ENCODE measurements around the gene PTPRF.

DNA sequence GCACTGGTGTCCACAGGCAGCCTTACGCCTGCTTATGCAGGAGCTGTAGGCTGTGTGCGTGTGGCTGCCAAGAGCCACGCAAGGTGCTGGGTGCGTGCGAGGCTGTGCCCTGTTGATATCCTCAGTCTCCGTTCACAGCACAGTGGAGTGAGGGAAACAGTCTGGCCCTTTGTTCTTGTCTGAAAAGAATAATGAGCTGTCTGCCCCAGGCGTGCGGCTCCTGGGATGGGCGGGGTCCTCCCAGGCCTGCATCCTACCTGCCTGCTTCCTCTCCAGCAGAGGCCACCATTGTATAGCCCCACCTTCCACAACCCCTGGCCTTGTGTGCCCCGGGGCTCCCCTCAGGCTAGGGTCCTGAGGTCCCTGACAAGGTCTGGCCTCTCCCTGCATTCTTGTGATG, 72.3 kb downstream of the PTPRF start:
- TF ChIP-seq, protein P1, sequence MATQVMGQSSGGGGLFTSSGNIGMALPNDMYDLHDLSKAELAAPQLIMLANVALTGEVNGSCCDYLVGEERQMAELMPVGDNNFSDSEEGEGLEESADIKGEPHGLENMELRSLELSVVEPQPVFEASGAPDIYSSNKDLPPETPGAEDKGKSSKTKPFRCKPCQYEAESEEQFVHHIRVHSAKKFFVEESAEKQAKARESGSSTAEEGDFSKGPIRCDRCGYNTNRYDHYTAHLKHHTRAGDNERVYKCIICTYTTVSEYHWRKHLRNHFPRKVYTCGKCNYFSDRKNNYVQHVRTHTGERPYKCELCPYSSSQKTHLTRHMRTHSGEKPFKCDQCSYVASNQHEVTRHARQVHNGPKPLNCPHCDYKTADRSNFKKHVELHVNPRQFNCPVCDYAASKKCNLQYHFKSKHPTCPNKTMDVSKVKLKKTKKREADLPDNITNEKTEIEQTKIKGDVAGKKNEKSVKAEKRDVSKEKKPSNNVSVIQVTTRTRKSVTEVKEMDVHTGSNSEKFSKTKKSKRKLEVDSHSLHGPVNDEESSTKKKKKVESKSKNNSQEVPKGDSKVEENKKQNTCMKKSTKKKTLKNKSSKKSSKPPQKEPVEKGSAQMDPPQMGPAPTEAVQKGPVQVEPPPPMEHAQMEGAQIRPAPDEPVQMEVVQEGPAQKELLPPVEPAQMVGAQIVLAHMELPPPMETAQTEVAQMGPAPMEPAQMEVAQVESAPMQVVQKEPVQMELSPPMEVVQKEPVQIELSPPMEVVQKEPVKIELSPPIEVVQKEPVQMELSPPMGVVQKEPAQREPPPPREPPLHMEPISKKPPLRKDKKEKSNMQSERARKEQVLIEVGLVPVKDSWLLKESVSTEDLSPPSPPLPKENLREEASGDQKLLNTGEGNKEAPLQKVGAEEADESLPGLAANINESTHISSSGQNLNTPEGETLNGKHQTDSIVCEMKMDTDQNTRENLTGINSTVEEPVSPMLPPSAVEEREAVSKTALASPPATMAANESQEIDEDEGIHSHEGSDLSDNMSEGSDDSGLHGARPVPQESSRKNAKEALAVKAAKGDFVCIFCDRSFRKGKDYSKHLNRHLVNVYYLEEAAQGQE (IDR thresholded peaks at IDR 0.05; ENCODE audit: insufficient read depth in 1 of 2, low read depth in 2 of 2, low read length in 2 of 2), result no peak
- no peak for TF ChIP-seq SIN3A (IDR thresholded peaks at IDR 0.05; ENCODE audit: borderline replicate concordance, insufficient read depth, low read length)

Data from PFSK-1 (cell line).